Posterior vena cava (tissue), 2 donors: ENCODE results near the gene ABCG4. TPM values are rescaled to one million over a fixed set of nuclear protein-coding genes. Genes with fewer than 3 reads are reported as not detected.
A peak's percentile ranks its signal among the peaks of the same experiment; 100 is the strongest.
"Not testable (repeated sequence)": the region's sequence is repeated elsewhere in the genome, so short reads cannot be mapped to it uniquely, and the experiment has no call there.

Source experiments
- DNase-seq: peaks from one replicate; pipeline ENCODE4 v3.0.0-alpha.2; 2020; ENCODE audit warnings: low spot score
- intact Hi-C, 2 donors: fragments of 100-400 bp; cut with DNase I; formaldehyde crosslinking; loops; one replicate each; pipeline versions ENCODE4 v1.14.1 to v1.14.2; 2022 to 2023
- total RNA-seq, 2 donors: library from RNA; stranded (reverse); fragmentation: NEBNext Ultra II Directional; extraction: Animal tissue kit (Norgen Biotek cat#: 25700); gene quantifications; one replicate each; pipeline ENCODE4 v1.2.1, GENCODE V29; 2021
- donor health status: DM: yes; HTN: yes; CAD: no.
- donor health status: DM: yes; HTN: yes; CAD: no.

ABCG4 gene
- total RNA-seq, 2 donors from 2014 or later: 0.23 to 0.43 TPM

DNA sequence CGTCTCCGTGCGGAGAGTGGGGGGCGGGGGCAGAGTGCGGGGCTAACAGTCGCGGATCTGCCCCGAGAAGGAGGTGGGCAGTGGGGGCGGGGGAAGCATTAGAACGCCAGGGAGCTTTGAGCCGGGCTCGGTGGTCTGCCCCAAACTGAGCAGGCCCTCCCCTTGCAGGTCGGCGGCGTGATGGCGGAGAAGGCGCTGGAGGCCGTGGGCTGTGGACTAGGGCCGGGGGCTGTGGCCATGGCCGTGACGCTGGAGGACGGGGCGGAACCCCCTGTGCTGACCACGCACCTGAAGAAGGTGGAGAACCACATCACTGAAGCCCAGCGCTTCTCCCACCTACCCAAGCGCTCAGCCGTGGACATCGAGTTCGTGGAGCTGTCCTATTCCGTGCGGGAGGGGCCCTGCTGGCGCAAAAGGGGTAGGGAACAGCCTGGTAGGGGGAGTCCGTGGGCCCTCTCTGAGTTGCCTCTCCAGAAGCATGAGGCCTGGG lies 979 bp downstream of the ABCG4 start:
- intact Hi-C loops: loop anchor here in 1 of 2 donors (10.0 kb wide), 1 partner anchor 45 kb away; no protein-coding TSS in a partner anchor
- DNase-seq: no peak

DNA sequence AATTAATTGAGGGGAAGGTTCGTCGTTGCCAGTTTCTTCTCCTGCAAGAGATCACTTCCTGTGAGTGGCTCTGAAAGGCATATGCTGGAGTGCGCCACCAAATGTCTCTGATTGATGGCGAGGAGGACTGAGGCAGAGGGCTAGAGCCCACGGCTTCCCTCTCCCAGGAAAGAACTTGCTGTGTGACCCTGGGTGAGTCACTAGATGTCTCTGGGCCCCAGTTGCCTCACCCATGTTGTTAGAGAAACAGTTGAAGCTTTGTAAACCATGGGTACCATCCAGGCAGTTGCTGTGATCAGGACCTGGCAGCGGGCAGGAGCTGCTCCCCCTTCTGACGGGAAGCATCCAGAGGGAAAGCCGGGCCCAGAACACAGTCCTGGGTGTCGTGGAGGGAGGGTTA lies 3.2 kb downstream of the ABCG4 start:
- intact Hi-C loops: no loop called here
- no peak for DNase-seq

DNA sequence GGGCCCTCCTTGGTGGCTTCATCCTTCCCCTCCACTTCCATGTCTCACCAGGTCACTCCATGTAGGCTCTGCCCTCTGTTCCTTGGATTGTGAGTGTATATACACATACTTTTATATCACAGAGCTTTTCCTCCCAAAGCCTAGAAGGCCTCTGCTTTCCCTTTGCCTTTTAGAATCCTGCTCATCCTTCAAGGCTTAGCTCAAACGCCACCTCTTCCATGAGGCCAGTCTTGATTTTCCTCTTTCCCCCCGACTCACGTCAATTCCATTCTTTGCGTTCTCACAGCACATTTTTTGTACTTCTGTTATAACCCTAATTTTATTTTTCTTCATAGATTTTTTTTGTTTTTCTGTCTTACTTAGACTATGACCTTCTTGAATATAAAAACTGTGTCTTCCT lies 3.8 kb downstream of the ABCG4 start:
- intact Hi-C loops: no loop called here
- no peak for DNase-seq

DNA sequence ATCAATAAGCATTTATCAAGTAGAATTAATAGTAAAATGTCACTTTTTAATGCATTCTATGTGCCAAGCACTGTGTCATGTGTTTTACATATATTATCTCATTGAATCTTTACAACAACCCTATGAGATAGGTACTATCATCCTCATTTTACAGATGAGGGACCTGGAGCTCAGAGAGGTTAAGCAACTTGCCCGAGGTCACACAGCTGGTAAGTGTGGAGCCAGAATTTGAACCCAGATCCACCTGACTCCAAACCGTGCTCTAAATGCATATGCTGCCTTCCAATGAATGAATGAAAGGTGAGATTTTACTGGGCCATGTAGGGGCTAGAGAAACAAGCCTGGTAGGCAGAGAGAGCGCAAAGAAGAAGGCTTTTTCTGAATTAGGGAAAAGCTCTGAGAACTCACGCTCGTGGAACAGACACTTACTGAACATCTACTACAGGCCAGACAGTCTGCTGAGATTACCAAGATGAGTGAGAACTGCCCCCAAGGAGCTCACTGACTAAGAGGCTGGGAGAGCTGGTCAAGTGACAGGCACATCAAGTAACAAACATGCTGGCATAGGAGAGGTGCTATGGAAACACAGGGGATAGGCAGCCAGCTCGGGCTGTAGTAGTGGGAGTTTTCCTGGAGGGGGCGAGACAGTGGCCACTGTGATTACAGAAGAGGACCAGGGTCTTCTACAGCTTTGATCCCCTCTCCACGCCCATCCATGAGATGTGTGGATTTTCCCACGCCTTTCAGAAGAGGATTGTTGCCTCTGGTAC lies 4.4 kb downstream of the ABCG4 start:
- no peak for DNase-seq
- intact Hi-C loops: no loop called here

DNA sequence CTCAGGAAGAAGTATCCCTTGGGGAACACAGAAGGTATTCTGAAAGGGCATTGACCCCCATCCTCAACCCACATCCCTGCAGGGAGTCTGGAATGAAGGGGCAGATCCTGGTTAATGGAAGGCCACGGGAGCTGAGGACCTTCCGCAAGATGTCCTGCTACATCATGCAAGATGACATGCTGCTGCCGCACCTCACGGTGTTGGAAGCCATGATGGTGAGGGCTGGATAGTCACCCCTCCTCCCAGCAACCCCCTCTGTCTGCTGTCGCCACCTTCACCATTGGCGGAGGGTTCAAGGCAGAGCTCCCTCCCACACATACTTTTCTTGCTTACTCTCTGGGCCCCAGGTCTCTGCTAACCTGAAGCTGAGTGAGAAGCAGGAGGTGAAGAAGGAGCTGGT lies 5.3 kb downstream of the ABCG4 start:
- intact Hi-C loops: no loop called here
- no peak for DNase-seq

DNA sequence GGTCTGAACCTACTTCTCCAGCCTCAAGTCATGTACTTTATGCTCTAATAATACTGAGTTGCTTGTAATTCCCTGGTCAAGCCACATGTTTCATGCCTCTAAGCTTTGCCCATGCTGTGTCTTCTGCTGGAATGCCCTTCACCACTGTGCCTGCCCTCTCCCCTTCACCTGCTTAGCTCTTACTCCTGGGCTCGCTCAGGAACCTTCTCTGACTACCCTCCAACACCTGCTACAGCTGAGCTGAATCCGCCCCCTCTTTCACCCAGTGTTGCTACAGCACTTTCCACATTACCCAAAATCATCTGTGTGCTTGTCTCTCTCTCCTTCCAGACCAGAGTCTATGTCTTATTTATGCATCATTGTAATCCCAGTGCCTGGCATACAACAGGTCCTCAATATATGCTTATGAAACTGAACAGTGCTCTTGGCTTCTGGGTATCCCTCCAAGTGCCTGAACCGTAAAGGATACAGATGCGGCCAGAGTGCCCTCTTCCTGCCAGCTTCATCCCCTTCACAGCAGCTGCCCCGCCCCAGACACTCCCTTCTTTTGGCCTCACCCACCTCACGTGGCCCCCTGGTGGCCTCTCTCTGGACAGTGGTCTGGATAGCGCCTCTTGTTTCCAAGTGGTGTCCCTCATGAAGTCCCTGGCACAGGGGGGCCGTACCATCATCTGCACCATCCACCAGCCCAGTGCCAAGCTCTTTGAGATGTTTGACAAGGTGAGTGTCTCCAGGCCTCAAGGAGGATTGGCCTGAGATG lies 7.1 kb downstream of the ABCG4 start:
- no peak for DNase-seq
- intact Hi-C loops: no loop called here

DNA sequence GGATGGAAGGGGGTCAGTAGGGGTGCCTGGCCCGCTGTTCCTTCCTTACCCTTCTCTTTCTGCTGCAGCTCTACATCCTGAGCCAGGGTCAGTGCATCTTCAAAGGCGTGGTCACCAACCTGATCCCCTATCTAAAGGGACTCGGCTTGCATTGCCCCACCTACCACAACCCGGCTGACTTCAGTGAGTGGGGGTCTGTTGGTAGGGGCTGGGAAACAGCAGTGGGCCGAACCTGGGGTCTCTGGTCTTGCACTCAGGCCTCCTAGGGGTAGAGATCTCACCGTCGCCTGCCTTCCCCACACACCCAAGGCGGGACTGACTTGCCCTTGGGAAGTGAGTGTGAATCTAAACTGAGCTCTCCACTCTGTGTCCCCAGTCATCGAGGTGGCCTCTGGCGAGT lies 7.6 kb downstream of the ABCG4 start:
- no peak for DNase-seq
- intact Hi-C loops: no loop called here

DNA sequence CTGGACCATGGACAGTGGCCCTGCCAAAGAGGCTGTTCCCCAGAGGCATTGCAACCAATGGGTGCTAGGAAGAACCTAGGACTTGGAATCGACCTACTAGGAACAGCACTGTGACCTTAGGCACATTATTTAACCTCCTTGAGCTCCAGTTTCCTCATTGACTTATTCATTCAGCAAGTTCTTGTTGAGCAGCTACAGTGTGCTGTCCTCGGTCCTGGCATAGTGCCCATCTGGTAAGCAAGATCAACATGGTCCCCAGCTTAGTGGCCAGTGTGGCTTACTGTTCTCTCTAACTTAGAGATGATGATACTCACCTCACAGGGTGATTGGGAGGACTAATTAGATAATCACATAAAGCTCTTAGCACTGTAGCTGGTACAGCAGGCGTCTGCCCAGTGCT lies 8.2 kb downstream of the ABCG4 start:
- no peak for DNase-seq

DNA sequence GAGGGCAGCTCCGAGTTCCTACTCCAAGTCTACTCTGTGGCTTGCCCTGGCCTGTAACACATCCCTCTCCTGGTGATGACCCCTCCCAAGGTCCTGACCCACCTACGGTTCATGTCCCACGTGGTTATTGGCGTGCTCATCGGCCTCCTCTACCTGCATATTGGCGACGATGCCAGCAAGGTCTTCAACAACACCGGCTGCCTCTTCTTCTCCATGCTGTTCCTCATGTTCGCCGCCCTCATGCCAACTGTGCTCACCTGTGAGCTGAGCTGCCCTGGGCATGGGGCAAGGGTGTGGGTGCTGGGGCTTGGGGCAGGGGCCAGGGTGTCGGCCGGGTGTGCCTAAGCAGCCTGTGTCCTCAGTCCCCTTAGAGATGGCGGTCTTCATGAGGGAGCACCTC lies 9.6 kb downstream of the ABCG4 start:
- intact Hi-C loops: no loop called here
- DNase-seq: no peak

More for the DNA sequence above, 8.2 kb downstream of the ABCG4 start:
- intact Hi-C loops: no loop called here

DNA sequence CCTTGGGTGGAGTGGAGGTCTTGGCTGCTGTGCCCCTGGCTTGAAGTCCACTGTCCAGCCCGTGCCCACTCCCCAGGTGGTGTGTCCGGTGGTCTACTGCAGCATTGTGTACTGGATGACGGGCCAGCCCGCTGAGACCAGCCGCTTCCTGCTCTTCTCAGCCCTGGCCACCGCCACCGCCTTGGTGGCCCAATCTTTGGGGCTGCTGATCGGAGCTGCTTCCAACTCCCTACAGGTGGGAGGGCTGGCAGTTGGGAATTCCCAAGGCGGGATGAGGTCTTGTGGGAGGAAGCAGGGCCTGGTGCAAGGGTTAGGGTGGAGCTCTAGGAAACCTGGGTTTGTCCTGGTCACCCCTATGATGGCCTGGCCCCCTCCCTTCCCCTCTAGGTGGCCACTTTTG lies 11.3 kb downstream of the ABCG4 start:
- intact Hi-C loops: no loop called here

DNA sequence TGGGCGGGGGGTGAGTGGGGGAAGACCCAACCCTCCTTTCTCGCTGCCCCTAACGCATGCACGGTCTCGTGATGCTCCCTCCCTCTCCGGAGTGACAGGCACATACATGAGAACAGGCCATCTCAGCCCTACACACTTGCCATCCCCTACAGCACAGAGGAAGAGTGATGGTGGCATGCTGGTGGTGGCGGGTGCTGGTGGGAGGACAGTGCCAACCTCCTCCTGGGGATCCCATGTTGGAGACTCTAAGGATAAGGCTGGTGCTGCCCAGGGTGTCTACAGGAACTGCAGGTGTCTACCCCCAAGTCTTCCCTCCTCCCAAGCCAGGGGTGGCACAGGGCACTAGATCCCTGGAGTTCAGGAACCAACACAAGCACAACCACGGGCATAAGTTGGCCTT lies 13.0 kb downstream of the ABCG4 start:
- peak; percentile 58 for DNase-seq
- intact Hi-C loops: no loop called here

More for the DNA sequence above, 11.3 kb downstream of the ABCG4 start:
- no peak for DNase-seq

DNA sequence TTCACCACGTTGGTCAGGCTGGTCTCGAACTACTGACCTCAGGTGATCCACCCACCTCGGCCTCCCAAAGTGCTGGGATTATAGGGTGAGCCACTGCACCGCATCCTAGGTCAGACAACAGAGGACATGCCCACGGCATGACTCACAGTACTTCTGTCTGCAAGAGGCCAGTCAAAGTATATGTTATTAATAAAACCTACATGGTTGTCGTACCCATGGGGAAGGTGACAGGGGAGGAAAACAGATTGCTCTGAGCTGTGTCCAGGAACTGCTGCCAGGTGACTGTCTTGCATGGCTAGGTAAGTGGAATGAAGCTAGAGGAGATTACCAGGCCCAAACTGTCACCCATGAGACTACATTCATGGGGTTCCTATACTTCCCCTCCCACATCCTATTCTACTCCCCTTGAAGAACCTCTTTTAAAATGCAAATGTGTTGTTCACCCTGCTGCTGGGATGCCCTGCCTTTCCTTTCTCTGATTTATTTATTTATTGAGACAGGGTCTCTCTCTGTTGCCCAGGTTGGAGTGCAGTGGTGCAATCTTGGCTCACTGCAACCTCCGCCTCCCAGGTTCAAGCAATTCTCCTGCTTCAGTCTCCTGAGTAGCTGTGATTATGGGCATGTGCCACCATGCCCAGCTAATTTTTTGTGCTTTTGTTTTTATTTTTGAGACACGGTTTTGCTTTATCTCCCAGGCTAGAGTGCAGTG lies 17.7 kb downstream of the ABCG4 start:
- intact Hi-C loops: no loop called here
- no peak for DNase-seq

DNA sequence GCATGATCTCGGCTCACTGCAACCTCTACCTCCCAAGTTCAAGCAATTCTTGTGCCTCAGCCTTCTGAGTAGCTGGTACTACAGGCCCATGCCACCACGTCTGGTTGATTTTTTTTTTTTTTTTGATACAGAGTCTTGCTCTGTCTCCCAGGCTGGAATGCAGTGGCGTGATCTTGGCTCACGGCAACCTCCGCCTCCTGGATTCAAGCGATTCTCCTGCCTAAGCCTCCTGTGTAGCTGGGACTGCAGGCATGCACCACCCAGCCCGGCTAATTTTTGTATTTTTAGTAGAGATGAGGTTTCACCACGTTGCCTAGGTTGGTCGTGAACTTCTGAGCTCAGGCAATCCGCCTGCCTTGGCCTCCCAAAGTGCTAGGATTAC lies 18.2 kb downstream of the ABCG4 start:
- DNase-seq, intact Hi-C loops: not testable (repeated sequence)

DNA sequence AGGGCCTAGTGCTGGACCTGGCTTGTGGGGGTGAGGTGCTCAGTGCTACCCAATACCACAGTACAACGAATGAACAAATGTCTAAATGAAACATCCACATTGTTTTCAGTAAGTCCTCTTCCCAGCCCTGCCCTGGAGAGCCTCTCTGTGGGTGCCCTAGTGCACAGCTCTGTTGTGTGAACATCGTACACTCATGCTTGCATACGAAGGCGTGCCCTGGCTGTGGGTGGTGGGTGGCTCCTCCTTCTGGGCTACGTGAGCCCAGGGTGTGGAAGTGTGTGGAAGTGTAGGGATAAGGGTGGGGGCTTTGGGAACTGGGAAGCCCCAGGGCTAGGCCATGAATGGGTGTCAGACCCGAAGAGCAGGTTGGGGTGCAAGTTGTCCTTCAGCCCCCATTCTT lies 19.1 kb downstream of the ABCG4 start:
- no peak for DNase-seq
- intact Hi-C loops: no loop called here

DNA sequence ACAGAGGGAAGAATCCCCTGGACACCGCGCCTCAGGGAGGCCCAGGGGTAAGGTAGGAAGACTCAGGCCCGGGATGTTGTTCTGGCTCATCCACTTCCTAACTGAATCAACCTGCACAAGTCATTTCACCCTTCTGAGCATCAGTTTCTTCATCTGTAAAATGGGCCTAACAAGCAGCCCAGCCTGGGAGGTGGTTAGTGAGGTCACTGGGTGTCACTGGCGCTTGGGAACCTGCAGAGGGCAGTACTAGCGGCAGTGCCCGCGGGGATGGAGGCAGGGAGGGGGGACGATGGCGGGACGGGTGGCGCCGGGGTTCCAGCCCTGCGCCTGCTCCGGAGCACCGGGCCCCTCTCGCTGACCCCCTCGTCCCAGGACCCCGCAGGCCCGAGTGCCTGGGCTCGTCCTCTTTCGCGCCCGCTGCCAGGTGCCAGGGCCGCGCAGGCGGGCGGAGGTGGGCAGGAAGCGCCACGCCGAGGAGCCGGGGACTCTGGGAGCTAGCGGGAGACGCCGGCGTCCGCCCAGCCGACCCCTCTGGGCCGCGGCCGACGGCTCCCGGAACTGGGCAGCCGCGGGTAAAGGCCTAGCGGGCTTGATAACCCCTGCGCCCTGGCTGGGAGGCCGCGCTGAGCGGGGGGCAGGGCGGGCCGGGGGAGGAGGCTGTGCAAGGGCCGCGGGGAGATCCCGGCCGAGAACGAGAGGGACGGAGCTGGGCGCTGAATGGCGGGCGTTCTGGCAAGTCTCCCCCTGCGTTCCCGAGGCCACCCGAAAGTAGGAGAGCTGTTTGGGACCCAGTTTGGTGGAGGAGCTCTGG lies 19.8 kb downstream of the ABCG4 start, which contains the start of gene NLRX1:
NLRX1 (plus strand) TSS at position 255 of the 811 bp plus-strand sequence. CDS start 2,679 bp downstream, outside the sequence.
- intact Hi-C loops: no loop called here
- peak; percentile 96 for DNase-seq

DNA sequence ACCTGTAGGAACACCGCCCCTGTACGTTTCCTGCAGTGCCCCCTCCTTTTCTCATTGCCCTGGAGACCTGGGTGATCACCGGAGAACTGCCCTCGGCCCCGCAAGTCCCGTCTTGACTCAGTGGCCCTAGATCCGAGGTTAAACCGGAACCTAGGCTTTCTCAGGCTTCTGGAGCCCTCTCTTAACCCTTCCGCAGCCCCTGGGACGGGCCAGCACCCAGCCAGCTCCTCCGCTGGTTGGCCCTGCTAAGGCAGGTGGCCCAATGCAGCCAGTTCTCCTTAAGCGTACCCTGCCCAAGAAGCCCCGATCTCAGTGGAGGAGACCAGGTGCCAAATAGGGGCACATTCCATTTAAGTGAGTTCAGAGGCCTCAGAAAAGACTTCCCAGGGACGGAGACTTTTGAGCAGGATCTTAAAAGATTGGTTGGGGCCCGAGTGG lies 20.4 kb downstream of the ABCG4 start:
- intact Hi-C loops: no loop called here
- DNase-seq: no peak

DNA sequence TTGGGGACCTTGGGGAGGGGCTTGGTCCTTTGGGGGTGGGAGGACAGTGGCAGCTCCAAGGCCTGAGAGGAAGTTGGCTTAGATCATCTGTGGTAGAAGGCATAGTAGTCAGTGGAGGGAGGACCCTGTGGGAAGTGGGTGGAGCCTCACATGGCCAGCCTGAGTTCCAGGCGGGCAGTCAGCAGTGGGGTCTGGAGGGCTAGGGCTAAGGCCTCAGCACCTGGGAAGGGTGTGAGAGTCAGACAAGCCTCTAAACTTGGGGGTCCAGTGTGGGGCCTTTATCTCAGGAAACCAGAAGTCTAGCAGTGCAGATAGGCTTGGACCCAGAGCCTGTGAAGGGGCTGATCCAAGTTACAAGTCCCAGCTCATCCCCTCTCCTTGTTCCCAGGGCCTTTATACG lies 23.7 kb downstream of the ABCG4 start:
- intact Hi-C loops: no loop called here

DNA sequence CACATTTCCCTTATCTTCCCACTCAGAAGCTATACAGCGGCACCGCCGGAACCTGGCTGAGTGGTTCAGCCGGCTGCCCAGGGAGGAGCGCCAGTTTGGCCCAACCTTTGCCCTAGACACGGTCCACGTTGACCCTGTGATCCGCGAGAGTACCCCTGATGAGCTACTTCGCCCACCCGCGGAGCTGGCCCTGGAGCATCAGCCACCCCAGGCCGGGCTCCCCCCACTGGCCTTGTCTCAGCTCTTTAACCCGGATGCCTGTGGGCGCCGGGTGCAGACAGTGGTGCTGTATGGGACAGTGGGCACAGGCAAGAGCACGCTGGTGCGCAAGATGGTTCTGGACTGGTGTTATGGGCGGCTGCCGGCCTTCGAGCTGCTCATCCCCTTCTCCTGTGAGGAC lies 24.6 kb downstream of the ABCG4 start:
- intact Hi-C loops: no loop called here
- DNase-seq: no peak

More for the DNA sequence above, 23.7 kb downstream of the ABCG4 start:
- DNase-seq: no peak

DNA sequence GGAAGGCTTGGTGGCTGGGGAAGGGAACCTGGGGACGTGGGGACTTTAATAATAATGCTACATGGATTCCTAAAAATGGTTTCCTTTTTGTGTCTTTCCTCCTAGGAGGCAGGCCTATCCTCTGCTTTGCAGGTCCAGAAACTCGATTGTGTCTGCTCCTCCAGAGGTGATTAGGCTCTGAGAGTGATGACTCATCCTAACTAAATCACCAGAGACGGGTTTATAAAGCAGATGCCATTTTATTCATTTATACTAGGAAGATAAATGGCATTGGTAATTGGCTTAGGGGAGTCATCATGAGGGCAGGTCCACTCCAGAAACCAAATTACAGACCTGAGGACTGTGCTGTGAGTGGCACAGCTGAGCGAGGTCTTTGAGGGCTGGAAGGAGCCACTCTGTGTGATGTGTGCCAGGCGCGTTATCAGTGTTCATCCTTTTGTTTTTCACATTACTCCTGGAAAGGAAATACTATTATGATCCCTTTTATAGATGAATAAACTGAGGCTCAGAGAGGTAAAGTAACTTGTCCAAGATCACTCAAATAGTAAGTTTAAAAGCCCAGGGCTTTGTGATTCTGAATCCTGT lies 26.7 kb downstream of the ABCG4 start:
- no peak for DNase-seq
- intact Hi-C loops: no loop called here
